GM23248 (cell line): ENCODE results near the gene DAB1. TPM values are rescaled to one million over a fixed set of nuclear protein-coding genes. Genes with fewer than 3 reads are reported as not detected.

ENCODE experiments used
- DNase-seq: peaks from one replicate; pipeline ENCODE4 v3.0.0-alpha.2; 2015
- H2AFZ ChIP-seq: fragments of 200-600 bp; sonication (generic); 2 replicates; pipeline ENCODE4 v1.6.1; 2016; ENCODE audit warnings: antibody characterized with exemption
- H3F3A ChIP-seq: fragments of 200-600 bp; sonication (generic); 2 replicates; pipeline ENCODE4 v1.6.1; 2016; ENCODE audit warnings: mild to moderate bottlenecking, antibody characterized with exemption, mixed run types; ENCODE audit not compliant: insufficient read depth
- H3K27ac ChIP-seq: fragments of 200-600 bp; sonication (generic); 2 replicates; pipeline ENCODE4 v1.5.1; 2016; ENCODE audit warnings: mild to moderate bottlenecking
- H3K27me3 ChIP-seq: fragments of 200-600 bp; sonication (generic); replicated peaks from 2 replicates; pipeline ENCODE4 v1.6.1; 2016; ENCODE audit warnings: mild to moderate bottlenecking; ENCODE audit not compliant: insufficient read depth
- H3K36me3 ChIP-seq: fragments of 200-600 bp; sonication (generic); 2 replicates; pipeline ENCODE4 v1.6.1; 2016; ENCODE audit warnings: low read depth, mild to moderate bottlenecking
- H3K4me1 ChIP-seq: fragments of 200-600 bp; sonication (generic); 2 replicates; pipeline ENCODE4 v1.6.1; 2016; ENCODE audit warnings: mild to moderate bottlenecking; ENCODE audit not compliant: insufficient read depth
- H3K4me2 ChIP-seq: fragments of 200-600 bp; sonication (generic); one replicate; pipeline ENCODE4 v1.6.1; 2016; ENCODE audit warnings: mild to moderate bottlenecking; ENCODE audit not compliant: unreplicated experiment
- H3K4me3 ChIP-seq: fragments of 200-600 bp; sonication (generic); 2 replicates; pipeline ENCODE4 v1.5.1; 2016; ENCODE audit warnings: mild to moderate bottlenecking
- H3K79me2 ChIP-seq: fragments of 200-600 bp; sonication (generic); 2 replicates; pipeline ENCODE4 v1.6.1; 2016; ENCODE audit warnings: mild to moderate bottlenecking; ENCODE audit not compliant: insufficient read depth
- H3K9ac ChIP-seq: fragments of 200-600 bp; sonication (generic); 2 replicates; pipeline ENCODE4 v1.6.1; 2016; ENCODE audit warnings: mild to moderate bottlenecking
- H3K9me2 ChIP-seq: fragments of 200-600 bp; sonication (generic); 2 replicates; pipeline ENCODE4 v1.6.1; 2016; ENCODE audit warnings: mixed run types, mild to moderate bottlenecking, moderate library complexity; ENCODE audit not compliant: insufficient read depth
- H3K9me3 ChIP-seq: fragments of 200-600 bp; sonication (generic); one replicate; pipeline ENCODE4 v1.6.1; 2017; ENCODE audit warnings: low read depth
- H4K20me1 ChIP-seq: fragments of 200-600 bp; sonication (generic); 2 replicates; pipeline ENCODE4 v1.6.0; 2016; ENCODE audit not compliant: insufficient read depth
- EZH2 ChIP-seq: fragments of 200-600 bp; sonication (generic); IDR thresholded peaks from 2 replicates; pipeline ENCODE4 v1.6.1; 2018; ENCODE audit warnings: antibody characterized with exemption, mild to moderate bottlenecking; ENCODE audit not compliant: insufficient read depth, poor library complexity, severe bottlenecking
- EZH2phosphoT487 ChIP-seq: fragments of 200-600 bp; sonication (generic); IDR thresholded peaks from 2 replicates; pipeline ENCODE4 v1.6.1; 2018; ENCODE audit warnings: antibody characterized with exemption, moderate library complexity, mild to moderate bottlenecking, low read depth; ENCODE audit not compliant: insufficient read depth
- WGBS, 2 experiments: methylation state at CpG; one replicate each; pipeline ENCODE4 v1.1.6; 2015 to 2017; ENCODE audit warnings: low lambda C conversion rate in 2 of 2, low coverage in 1 of 2; ENCODE audit errors: missing lambda C conversion rate in 2 of 2; 5-methylcytosine and 5-hydroxymethylcytosine counted together
- in situ Hi-C: fragments of 300-500 bp; cut with MboI; formaldehyde crosslinking; loops from 2 replicates; pipeline ENCODE4 v1.15.0; 2020
- polyA plus RNA-seq: library from polyadenylated mRNA; unstranded; fragments of >200 nt; fragmentation: Nextera tagmentation; extraction: Ambion mirVana; gene quantifications from 2 replicates; pipeline ENCODE4 v1.2.1, GENCODE V29; 2016
- total RNA-seq: library from RNA; depleted of rRNA; stranded (reverse); fragments of >200 nt; shearing (Covaris generic); gene quantifications from 2 replicates; pipeline ENCODE4 v1.2.3, GENCODE V29; 2014

DAB1 gene
- total and polyA plus RNA-seq, 2 experiments from 2014 or later, result 0.11 to 0.39 TPM

- Histone ChIP-seq H3K4me2 (no peak overlapping the region), H3K79me2 (no peaks in the 10 kb centered on the region), H3K27me3 (peaks cover 8% of the 10 kb centered on the region; the same call in 1 of the 2 replicates), H3K4me1 (no peaks in the 10 kb centered on the region), H3K9ac (no peak overlapping the region), H3K36me3 (no peaks in the 10 kb centered on the region), H3K9me2 (no peaks in the 10 kb centered on the region), H3K4me3 (no peak overlapping the region), H4K20me1 (no peaks in the 10 kb centered on the region), H3K27ac (no peak overlapping the region), H3K9me3 (no peaks in the 10 kb centered on the region), H2AFZ (no peak overlapping the region), H3F3A (no peaks in the 10 kb centered on the region)
- TF ChIP-seq EZH2phosphoT487, result no peak
- TF ChIP-seq EZH2, result no peak
- in situ Hi-C loops, result loop anchor here (25.0 kb wide), 1 partner anchor 597 kb away; no protein-coding TSS in a partner anchor
- no peak for DNase-seq
- WGBS, 2 experiments, result 25 to 32% methylated on average over 1 of the region's 1 CpG
These were observed 16.2 kb upstream of the DAB1 start for GRCh38 chr1:57440096-57440495.

- TF ChIP-seq EZH2 (no peak), EZH2phosphoT487 (no peak)
- in situ Hi-C loops, result loop anchor here (25.0 kb wide), 1 partner anchor 606 kb away; no protein-coding TSS in a partner anchor
- 68 to 77% methylated on average over 5 of the region's 5 CpGs for WGBS, 2 experiments
These were observed 7.5 kb upstream of the DAB1 start for GRCh38 chr1:57431400-57431799.

GRCh38 chr1:57424231-57425027 lies 569 bp upstream of the DAB1 start:
- no peaks in the 10 kb centered on the region for H3K9me2 ChIP-seq
- no peaks in the 10 kb centered on the region for H3K79me2 ChIP-seq
- peaks cover 64% of the 10 kb centered on the region for H3K27me3 ChIP-seq
- no peaks in the 10 kb centered on the region for H3F3A ChIP-seq
- H3K4me2 ChIP-seq, result peak overlapping the region; percentile 83
- no peaks in the 10 kb centered on the region for H3K4me1 ChIP-seq
- DNase-seq, result peak; percentile 51
- no peaks in the 10 kb centered on the region for H3K36me3 ChIP-seq
- H3K9ac ChIP-seq, result no peak overlapping the region
- 0 out of 2 replicates have a peak, but pooled peaks have one; percentile 27 for TF ChIP-seq EZH2phosphoT487
- peak; percentile 59 for TF ChIP-seq EZH2
- H3K9me3 ChIP-seq, result no peaks in the 10 kb centered on the region
- in situ Hi-C loops, result loop anchor here (25.0 kb wide), 1 partner anchor 613 kb away; no protein-coding TSS in a partner anchor
- no peaks in the 10 kb centered on the region for H4K20me1 ChIP-seq
- peak overlapping the region; percentile 78 for H2AFZ ChIP-seq
- H3K4me3 ChIP-seq, result peak overlapping the region; percentile 68
- H3K27ac ChIP-seq, result no peak overlapping the region
- 5 to 7% methylated on average over 47 to 55 of the region's 63 CpGs for WGBS, 2 experiments

More at GRCh38 chr1:57431400-57431799, 7.5 kb upstream of the DAB1 start:
- Histone ChIP-seq H3K27me3 (peaks cover 6% of the 10 kb centered on the region; the same call in 1 of the 2 replicates), H3K79me2 (no peaks in the 10 kb centered on the region), H3K9me2 (no peaks in the 10 kb centered on the region), H3K4me2 (no peak overlapping the region), H2AFZ (no peak overlapping the region), H3K9me3 (no peaks in the 10 kb centered on the region), H3K36me3 (no peaks in the 10 kb centered on the region), H4K20me1 (no peaks in the 10 kb centered on the region), H3K4me1 (no peaks in the 10 kb centered on the region), H3K27ac (no peak overlapping the region), H3F3A (no peaks in the 10 kb centered on the region), H3K4me3 (no peak overlapping the region), H3K9ac (no peak overlapping the region)
- no peak for DNase-seq

GRCh38 chr1:57423135-57423655 lies 665 bp downstream of the DAB1 start:
- H3K27me3 ChIP-seq, result peaks cover 74% of the 10 kb centered on the region
- in situ Hi-C loops, result no loop called here
- H3F3A ChIP-seq, result no peaks in the 10 kb centered on the region
- no peaks in the 10 kb centered on the region for H3K9me3 ChIP-seq
- H2AFZ ChIP-seq, result peak overlapping the region; percentile 63
- H3K9ac ChIP-seq, result no peak overlapping the region
- H3K27ac ChIP-seq, result no peak overlapping the region
- H3K4me1 ChIP-seq, result no peaks in the 10 kb centered on the region
- peak overlapping the region; percentile 55 for H3K4me3 ChIP-seq
- peak; percentile 43 for DNase-seq
- H4K20me1 ChIP-seq, result no peaks in the 10 kb centered on the region
- H3K79me2 ChIP-seq, result no peaks in the 10 kb centered on the region
- 1% methylated on average over 18 to 36 of the region's 36 CpGs for WGBS, 2 experiments
- H3K4me2 ChIP-seq, result peak overlapping the region; percentile 70
- H3K9me2 ChIP-seq, result no peaks in the 10 kb centered on the region
- TF ChIP-seq EZH2 (no peak), EZH2phosphoT487 (no peak)
- no peaks in the 10 kb centered on the region for H3K36me3 ChIP-seq
